HTERT RPE-1 (cell line): Measurements from ENCODE around the gene C19orf85.
"Not testable (repeated sequence)": the region's sequence is repeated elsewhere in the genome, so short reads cannot be mapped to it uniquely, and the experiment has no call there.

Experiments
- in situ Hi-C: fragments of 300-500 bp; cut with MboI; formaldehyde crosslinking; loops from 4 replicates; pipeline ENCODE4 v1.14.3; 2020; ENCODE audit warnings: low sequenced_read_pairs

The C19orf85 gene

DNA sequence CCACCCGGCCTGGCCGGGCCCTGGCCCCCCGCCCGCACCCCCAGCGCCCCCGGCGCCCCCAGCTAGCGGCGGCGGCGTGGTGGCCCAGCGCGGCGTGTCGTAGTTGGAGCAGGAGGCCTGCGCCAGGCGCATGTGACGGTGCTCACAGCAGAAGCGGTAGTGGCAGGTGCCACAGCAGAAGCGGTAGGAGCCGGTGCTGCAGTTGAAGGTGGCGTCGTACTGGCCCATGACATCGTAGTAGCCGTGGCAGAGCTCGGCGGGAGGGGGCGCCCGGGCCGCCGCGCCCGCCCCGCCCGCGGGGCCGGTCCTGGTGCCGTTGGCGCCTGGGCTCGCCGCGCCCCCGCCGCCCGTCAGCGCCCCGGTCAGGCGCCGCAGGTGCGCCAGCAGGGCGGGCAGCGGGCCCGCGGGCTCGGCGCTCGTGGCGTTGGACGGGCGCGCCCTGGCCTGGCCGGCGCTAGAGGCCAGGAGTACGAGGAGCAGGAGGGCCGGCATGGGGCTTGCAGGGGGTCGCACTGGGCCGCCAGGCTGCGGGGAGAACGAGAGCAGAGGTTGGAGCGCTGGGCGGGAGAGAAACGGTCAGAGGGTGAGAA lies 22.1 kb downstream of the C19orf85 start:
- in situ Hi-C loops = no loop called here

DNA sequence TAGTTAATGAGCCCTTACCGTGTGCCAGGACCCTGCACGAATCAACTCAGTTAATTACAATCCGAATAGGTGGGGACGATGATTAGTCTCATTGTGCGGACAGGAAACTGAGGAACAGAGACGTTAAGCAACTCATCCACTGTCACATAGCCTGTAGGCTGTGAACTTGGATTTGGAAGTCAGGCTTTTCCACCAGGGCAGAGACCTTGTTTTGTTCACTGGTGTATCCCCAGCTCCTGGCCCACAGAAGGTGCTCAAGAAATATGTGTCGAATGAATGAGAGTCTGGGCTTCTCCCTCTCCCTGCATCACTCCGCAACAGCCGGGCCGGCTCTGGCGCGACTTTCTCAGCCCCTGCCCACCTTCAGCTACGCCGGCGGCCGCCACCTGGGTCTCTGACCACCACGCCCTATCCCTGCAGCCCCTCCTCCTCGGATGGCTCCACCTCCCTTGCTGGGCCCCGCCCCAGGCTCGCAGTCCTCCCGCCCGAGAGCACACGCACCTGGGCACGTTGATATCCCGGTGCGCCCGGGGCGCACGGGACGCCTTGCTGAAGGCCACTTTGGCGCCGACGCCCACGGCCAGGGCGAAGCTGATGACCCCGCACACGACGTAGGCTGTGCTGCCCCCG lies 22.7 kb downstream of the C19orf85 start:
- in situ Hi-C loops = no loop called here

GRCh38 chr19:55441319-55441691 lies 23.2 kb downstream of the C19orf85 start:
- in situ Hi-C loops = no loop called here

DNA sequence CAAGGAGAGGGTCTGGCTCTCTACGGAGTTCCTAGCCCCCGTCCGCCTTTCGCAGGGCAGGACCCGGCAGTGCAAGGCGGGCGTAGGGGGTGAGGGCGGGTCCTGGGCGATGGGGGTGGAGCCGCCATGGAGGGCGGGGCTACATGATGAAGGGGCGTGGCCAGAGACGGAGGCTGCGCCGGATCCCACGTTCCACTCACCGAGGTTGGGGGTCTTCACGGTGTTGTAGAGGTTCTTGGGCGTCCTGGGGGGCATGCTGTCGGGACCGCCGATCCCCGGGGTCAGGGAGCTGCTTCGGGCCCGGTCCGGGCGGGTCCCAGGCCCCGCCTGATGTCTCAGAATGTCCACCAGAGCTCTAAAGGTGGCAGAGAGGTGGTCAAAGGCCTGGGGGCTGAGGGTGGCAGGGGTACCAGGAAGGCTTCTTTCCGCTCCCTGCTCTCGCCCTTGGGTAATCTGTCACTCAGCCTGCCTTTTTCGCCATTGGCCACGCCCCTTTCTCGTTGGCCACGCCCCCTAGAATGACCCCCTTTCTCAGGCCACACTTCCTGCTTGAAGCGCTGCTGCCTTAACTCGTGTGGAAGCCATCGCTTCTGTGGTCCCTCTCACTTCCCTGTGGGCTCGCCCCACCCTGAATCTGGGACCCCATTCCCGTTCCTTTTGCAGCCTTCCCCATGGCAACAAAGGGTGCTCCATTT lies 24.0 kb downstream of the C19orf85 start:
- in situ Hi-C loops = no loop called here

DNA sequence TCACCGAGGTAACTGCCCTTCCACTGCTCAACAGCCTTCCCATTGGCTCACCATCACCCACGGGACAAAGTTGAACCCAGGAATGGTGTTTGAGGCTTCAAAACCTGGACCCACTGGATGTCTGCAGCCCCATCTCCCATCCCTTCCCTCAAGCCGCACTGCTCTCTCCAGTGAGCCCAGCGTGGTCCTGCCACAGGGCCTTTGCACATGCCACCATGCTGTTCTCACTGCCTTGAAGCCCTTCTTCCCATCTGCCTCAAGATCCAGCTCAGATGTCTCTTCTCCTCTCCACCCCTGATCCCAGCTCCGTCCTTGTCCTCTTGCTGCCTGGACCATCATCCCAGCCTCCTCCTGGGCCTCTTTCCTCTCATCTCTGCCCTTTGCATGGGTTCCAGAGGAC lies 25.5 kb downstream of the C19orf85 start:
- in situ Hi-C loops = no loop called here

DNA sequence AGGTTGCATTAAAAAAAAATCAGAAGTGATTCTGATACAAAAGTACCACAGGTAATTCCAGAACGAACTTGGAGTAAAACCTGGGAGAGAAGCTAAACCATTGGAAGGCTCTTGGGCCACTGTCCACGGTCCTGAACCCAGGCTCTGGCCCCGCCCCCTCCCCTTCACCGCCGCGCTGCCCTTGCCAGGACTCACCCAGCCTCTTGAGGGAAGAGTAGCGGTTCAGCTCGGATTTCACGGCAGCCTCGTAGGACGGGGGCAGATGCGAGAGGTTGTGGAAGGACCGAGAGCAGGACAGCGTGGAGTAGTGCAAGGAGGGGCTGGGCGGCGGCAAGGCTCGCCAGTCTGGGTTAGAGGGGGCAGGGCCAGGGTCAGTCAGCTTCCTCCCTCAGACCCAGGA lies 27.1 kb downstream of the C19orf85 start:
- in situ Hi-C loops = no loop called here

- in situ Hi-C loops = no loop called here
Measured at GRCh38 chr19:55436847-55437246, 27.7 kb downstream of the C19orf85 start.

DNA sequence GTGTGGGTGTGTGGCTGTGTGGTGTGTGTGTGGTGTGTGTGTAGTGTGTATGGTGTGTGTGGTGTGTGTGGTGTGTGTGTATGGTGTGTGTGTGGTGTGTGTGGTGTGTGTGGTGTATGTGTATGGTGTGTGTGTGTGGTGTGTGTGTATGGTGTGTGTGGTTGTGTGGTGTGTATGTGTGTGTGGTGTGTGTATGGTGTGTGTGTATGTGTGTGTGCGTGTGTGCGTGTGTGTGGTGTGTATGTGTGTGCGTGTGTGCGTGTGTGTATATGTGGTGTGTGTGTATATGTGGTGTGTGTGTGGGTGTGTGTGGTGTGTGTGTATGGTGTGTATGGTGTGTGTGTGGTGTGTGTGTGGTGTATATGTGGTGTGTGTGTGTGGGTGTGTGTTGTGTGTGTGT lies 29.5 kb downstream of the C19orf85 start:
- in situ Hi-C loops = no loop called here

- in situ Hi-C loops = no loop called here
Measured at GRCh38 chr19:55434356-55434919, 30.1 kb downstream of the C19orf85 start.

DNA sequence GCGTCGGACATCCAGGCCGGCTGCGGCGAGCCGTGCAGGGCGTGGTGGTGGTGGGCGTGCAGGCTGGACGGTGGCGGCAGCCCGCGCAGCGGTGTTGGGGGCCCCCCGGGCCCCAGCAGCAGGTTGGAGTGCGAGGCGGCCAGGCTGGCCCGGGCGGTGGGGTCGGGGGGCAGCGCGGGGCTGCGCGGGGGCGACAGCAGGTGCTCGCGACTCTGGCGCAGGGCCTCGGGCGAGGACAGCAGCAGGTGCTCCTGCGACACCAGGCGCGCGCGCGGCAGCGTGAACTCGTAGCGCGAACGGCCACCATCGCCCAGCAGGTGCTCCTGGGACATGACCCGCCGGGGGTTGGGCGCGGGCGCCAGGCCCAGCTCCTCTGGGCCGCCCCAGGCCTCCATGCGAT lies 31.3 kb downstream of the C19orf85 start:
- in situ Hi-C loops = no loop called here

GRCh38 chr19:55432241-55432959 lies 32.2 kb downstream of the C19orf85 start:
- in situ Hi-C loops = no loop called here

DNA sequence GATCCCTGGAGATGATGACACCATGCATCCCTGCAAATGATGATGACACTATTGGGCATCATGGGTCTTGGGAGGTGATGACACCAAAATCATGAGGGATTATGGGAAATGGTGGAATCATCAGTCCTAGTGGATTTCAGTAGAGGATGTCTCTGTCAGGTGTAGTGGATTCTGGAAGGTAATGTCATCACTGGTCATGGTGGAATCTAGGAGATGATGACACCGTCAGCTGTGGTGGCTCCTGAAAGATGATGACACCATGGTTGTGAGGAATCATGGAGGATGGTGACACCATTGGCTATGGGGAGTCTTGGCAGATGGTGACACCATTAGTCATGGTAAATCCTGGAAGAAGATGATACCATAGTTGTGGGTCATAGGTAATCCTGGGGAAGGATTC lies 33.4 kb downstream of the C19orf85 start:
- in situ Hi-C loops = no loop called here

DNA sequence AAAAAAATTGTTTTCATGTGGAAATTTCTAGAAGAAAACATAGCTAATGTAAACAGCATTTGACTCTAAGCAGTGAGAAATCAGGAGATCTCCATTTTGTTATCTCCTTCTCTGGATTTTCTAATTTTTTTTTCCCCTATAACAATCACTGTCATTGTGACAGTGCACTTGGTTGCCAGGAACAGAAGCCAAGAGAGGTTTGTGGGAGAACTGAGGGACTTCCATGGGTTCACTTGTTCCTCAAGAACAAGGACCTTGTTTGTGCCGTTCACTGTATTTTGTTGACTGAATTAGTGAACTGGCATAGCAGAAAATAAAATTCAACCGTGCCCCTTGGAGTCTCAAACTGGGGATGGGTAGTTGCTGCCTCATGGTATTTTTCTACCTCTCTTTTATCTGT lies 38.5 kb downstream of the C19orf85 start:
- in situ Hi-C loops = no loop called here

DNA sequence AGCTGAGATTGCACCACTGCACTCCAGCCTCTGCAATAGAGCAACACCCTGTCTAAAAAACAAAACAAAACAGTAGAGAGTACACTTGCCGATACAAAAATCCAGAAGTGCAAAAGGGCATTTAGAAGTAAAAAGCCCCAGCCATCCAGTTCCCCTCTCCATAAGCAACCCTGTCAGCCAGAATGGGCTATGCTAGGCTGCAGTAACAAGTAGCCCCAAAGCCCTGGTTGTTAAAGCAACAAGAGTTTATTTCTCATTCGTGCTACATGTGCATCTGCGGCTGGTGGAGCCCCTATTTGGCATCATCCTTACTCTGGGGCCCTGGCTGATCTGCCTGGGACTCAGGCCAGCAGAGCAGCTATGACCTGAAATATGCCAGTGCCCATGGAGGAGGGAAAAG lies 40.0 kb downstream of the C19orf85 start:
- in situ Hi-C loops = no loop called here

DNA sequence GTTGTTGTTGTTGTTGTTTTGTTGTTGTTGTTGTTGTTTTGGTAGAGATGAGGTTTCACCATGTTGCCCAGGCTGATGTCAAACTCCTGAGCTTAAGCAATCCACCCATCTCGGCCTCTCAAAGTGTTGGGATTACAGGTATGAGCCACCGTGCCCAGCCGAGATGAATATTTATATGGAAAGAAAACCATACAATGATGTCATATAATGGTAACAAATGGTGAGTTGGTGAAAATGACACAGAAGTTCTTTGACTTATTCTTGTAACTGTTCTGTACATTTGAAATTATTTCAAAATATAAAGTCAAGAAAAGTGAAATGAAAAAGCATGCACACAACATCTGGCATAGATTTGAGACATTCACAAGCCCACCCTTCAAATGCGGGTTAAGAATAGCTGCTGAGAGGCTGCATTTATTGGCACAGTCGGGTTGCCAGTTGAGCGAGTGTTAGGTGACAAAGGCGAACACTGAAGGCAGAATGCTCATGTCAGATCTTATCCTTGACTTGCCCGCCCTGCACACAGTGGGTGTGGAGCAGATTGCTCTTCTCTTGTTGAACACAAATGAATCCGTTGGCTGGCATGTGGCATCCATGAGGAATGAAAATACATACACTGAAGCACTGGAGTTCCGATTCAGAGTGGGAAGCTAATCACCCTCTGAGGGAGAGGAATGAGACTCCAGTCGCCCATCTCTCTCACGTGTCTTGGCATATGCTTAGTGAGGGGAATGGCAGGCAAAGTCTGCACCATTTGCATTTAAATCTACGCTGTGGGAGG lies 41.1 kb downstream of the C19orf85 start:
- in situ Hi-C loops = no loop called here

GRCh38 chr19:55421281-55421680 lies 43.3 kb downstream of the C19orf85 start:
- in situ Hi-C loops = not testable (repeated sequence)

DNA sequence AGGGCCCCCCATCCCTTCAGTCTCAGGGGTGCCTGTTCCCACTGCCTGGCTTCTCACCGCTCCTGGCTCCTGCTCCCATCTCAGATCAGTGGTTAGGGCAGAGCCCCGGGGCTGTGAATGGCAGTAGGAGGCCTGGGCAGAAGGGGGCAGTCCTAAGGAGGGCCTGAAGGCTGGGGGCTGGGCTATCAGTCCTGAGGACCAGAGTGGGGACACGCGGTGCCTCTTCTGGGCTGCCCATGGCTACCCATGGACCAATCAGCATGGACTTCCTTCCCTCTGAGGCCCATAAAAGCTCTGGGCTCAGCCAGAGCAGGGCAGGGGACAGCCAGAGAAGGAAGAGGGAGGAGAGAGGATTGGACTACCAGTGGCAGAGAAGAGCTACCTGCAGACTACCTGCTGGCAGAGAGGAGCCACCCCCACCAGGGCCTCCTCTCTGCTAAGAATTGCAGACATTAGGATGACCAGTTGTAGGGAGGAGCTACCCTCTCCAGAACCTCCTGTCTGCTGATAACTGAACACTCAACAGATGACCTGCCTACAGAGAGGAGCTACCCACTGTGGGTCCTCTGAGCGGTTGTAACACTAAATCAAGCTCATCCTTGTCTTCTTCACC lies 44.8 kb downstream of the C19orf85 start:
- in situ Hi-C loops = no loop called here

- in situ Hi-C loops = no loop called here
Measured at GRCh38 chr19:55419103-55419502, 45.4 kb downstream of the C19orf85 start.

DNA sequence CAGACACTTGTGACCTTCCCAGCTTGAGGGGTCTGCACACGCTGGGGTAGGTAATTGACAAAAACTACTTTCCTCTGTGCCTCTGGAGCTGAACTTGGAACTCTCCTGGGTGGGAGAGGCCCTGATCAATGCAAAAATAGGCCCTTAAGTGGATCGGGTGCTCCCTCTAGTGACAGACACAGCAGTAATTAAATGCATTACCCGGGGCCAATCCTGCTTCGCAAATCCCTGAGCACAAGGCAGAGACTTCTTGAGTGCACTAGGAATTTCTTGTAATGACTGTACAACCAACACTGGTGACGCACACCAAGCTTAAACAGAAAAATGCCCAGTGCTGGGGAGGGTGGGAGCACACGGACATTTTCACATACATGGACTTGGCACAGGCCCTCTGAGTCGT lies 46.4 kb downstream of the C19orf85 start:
- in situ Hi-C loops = no loop called here
